GM12878 (cell line): ENCODE measurements around the gene SSH2. TPM values are rescaled to one million over a fixed set of nuclear protein-coding genes. Genes with fewer than 3 reads are reported as not detected.

Source experiments
- ATAC-seq: fragments of 200-7000 bp; cut with Tn5 transposase; 3 replicates; pipeline ENCODE4 v1.9.1; 2020; ENCODE audit warnings: mild to moderate bottlenecking, moderate library complexity
- BruUV-seq: library from RNA; stranded (reverse); fragments of 400-500 nt; replicated peaks from 2 replicates; lab custom pipeline; 2021; lab: Mats Ljungman, UMichigan
- CTCF ChIA-PET: fragments of 300-600 bp; sonication (Branson Sonifier 250); formaldehyde crosslinking; extraction: SDS; loops from one replicate; lab custom pipeline; 2021; ENCODE audit warnings: inconsistent platforms; lab: Yijun Ruan, JAX
- POLR2A ChIA-PET: fragments of 350-600 bp; formaldehyde crosslinking; extraction: SDS; loops from one replicate; lab custom pipeline; 2021; ENCODE audit warnings: inconsistent platforms; lab: Charles Lee
- RAD21 ChIA-PET: fragments of 300-600 bp; sonication (Branson Sonifier 250); formaldehyde crosslinking; loops from one replicate; lab custom pipeline; 2023; ENCODE audit warnings: antibody characterized with exemption; ENCODE audit not compliant: unreplicated experiment; lab: Charles Lee
- SMC1A ChIA-PET: fragments of 300-600 bp; sonication (Branson Sonifier 250); formaldehyde crosslinking; loops from one replicate; lab custom pipeline; 2023; ENCODE audit not compliant: unreplicated experiment, uncharacterized antibody; lab: Charles Lee
- DNase-seq: peaks from one replicate; pipeline ENCODE4 v3.0.0-alpha.2; 2011; ENCODE audit warnings: low read depth, low spot score
- FAIRE-seq: peaks from 3 replicates; lab custom pipeline; 2011; peaks lifted over from hg19 to GRCh38; lab: Jason Lieb, UNC
- H2AFZ ChIP-seq: 2 replicates; pipeline ENCODE4 v1.6.0; 2011; ENCODE audit warnings: low read depth, low read length, control low read depth; ENCODE audit not compliant: control insufficient read depth
- H3K27ac ChIP-seq: 2 replicates; pipeline ENCODE4 v1.5.1; 2011; ENCODE audit warnings: control low read depth; ENCODE audit not compliant: control insufficient read depth, insufficient read depth
- H3K27me3 ChIP-seq, 2 experiments: replicated peaks in 1 of 2; 2 replicates each; pipeline versions ENCODE4 v1.6.0 to v1.6.1; 2011; ENCODE audit warnings: low read length in 1 of 2; ENCODE audit not compliant: control insufficient read depth in 2 of 2, insufficient read depth in 2 of 2
- H3K36me3 ChIP-seq, 2 experiments: 2 replicates each; pipeline ENCODE4 v1.5.1; 2011; ENCODE audit warnings: low read length in 1 of 2; ENCODE audit not compliant: control insufficient read depth in 2 of 2, insufficient read depth in 2 of 2
- H3K4me1 ChIP-seq: 2 replicates; pipeline ENCODE4 v1.6.1; 2011; ENCODE audit warnings: mild to moderate bottlenecking, low read length, moderate library complexity, mixed read lengths; ENCODE audit not compliant: control insufficient read depth, insufficient read depth
- H3K4me2 ChIP-seq: 2 replicates; pipeline ENCODE4 v1.6.0; 2011; ENCODE audit warnings: control low read depth; ENCODE audit not compliant: control insufficient read depth, insufficient read depth
- H3K4me3 ChIP-seq: fragments of 200-600 bp; sonication (generic); 2 replicates; pipeline ENCODE4 v1.5.1; 2016
- H3K79me2 ChIP-seq: 2 replicates; pipeline ENCODE4 v1.6.0; 2011; ENCODE audit warnings: low read length; ENCODE audit not compliant: control insufficient read depth, insufficient read depth
- H3K9ac ChIP-seq: 2 replicates; pipeline ENCODE4 v1.8.0; 2011; ENCODE audit warnings: low read length, control low read depth, mixed read lengths; ENCODE audit not compliant: control insufficient read depth, insufficient read depth
- H3K9me3 ChIP-seq: replicated peaks from 3 replicates; pipeline ENCODE4 v1.5.1; 2011; ENCODE audit warnings: mild to moderate bottlenecking, low read length; ENCODE audit not compliant: control insufficient read depth, insufficient read depth
- H4K20me1 ChIP-seq: 2 replicates; pipeline ENCODE4 v1.6.0; 2011; ENCODE audit not compliant: control insufficient read depth, insufficient read depth
- BMI1 ChIP-seq: fragments of 450-650 bp; IDR thresholded peaks from 2 replicates; pipeline ENCODE4 v1.6.1; 2016; ENCODE audit warnings: mild to moderate bottlenecking, moderate library complexity, borderline replicate concordance
- CBX5 ChIP-seq: sonication (generic); IDR thresholded peaks from 2 replicates; pipeline ENCODE4 v1.6.1; 2016; ENCODE audit warnings: low read depth, moderate library complexity, mild to moderate bottlenecking, inconsistent platforms
- CREB1 ChIP-seq: IDR thresholded peaks from 2 replicates; pipeline ENCODE4 v1.6.1; 2012; ENCODE audit warnings: low read depth, mild to moderate bottlenecking, inconsistent platforms
- CREM ChIP-seq: IDR thresholded peaks from 2 replicates; pipeline ENCODE4 v1.6.1; 2014; ENCODE audit warnings: antibody characterized with exemption, low read depth
- GATAD2B ChIP-seq: fragments of 450-650 bp; conservative IDR thresholded peaks from 2 replicates; pipeline ENCODE4 v1.6.1; 2017; ENCODE audit warnings: low read depth, mild to moderate bottlenecking, moderate library complexity
- NFIC ChIP-seq: IDR thresholded peaks from 2 replicates; pipeline ENCODE4 v1.6.1; 2012; ENCODE audit warnings: low read depth, mild to moderate bottlenecking, inconsistent platforms, low read length, moderate library complexity
- POLR2AphosphoS5 ChIP-seq: IDR thresholded peaks from 2 replicates; pipeline ENCODE4 v1.6.1; 2011; ENCODE audit warnings: mild to moderate bottlenecking, low read length, inconsistent platforms
- RB1 ChIP-seq: fragments of 450-650 bp; formaldehyde crosslinking; IDR thresholded peaks from 2 replicates; pipeline ENCODE4 v1.6.1; 2017; ENCODE audit warnings: mild to moderate bottlenecking, borderline replicate concordance
- SMC3 ChIP-seq: IDR thresholded peaks from 2 replicates; pipeline ENCODE4 v1.6.1; 2011; ENCODE audit warnings: low read length, improper control_type of control experiment, borderline replicate concordance
- SPI1 ChIP-seq: IDR thresholded peaks from 2 replicates; pipeline ENCODE4 v1.6.1; 2011; ENCODE audit warnings: low read depth, mild to moderate bottlenecking, low read length, moderate library complexity, borderline replicate concordance; ENCODE audit not compliant: insufficient read depth
- ZNF622 ChIP-seq: fragments of 450-650 bp; IDR thresholded peaks from 2 replicates; pipeline ENCODE4 v1.6.1; 2017; ENCODE audit warnings: mild to moderate bottlenecking, inconsistent platforms
- WGBS: methylation state at CpG from one replicate; pipeline ENCODE4 v1.1.6; 2016; ENCODE audit warnings: low lambda C conversion rate; ENCODE audit not compliant: insufficient replicate concordance, insufficient coverage; ENCODE audit errors: missing lambda C conversion rate; 5-methylcytosine and 5-hydroxymethylcytosine counted together
- in situ Hi-C: fragments of 300-500 bp; cut with MboI; formaldehyde crosslinking; loops from 9 replicates; pipeline ENCODE4 v1.14.3; 2018; ENCODE audit warnings: mixed read lengths
- intact Hi-C: fragments of 100-400 bp; cut with micrococcal nuclease; formaldehyde crosslinking; loops from one replicate; pipeline ENCODE4 v1.14.2; 2022; ENCODE audit not compliant: unreplicated experiment
- polyA plus RNA-seq, 11 experiments: library from polyadenylated mRNA; depleted of rRNA in 4 of 11; unstranded in 6 of 11; stranded (reverse) in 5 of 11; fragments of >200 nt; fragmentation: Nextera tagmentation in 4 of 11; fragmentation: Illumina TruSeq in 1 of 11; extraction: Ambion mirVana in 4 of 11; extraction: Trizol in 1 of 11; gene quantifications; 1 replicate in 1 of 11; 2 replicates in 10 of 11; pipeline versions ENCODE4 v1.2.1 to v1.2.3, GENCODE V29; 2011 to 2016; ENCODE audit warnings: inconsistent platforms in 2 of 11, missing spikeins in 2 of 11, low read depth in 1 of 11
- total RNA-seq, 4 experiments: library from RNA; depleted of rRNA in 3 of 4; stranded (reverse); fragments of >200 nt in 3 of 4; fragmentation: Illumina TruSeq in 1 of 4; extraction: Trizol in 1 of 4; gene quantifications; 2 replicates each; pipeline versions ENCODE4 v1.2.1 to v1.2.3, GENCODE V29; 2013 to 2021
- TF ChIP-seq, protein P1 (sequence below): fragments of 450-650 bp; IDR thresholded peaks from 2 replicates; pipeline ENCODE4 v1.6.1; 2014; ENCODE audit warnings: mild to moderate bottlenecking
- TF ChIP-seq, protein P2 (sequence below): IDR thresholded peaks from 2 replicates; pipeline ENCODE4 v1.6.1; 2012; ENCODE audit warnings: low read depth, low read length, improper control_type of control experiment
- TF ChIP-seq, protein P3 (sequence below): fragments of 450-650 bp; IDR thresholded peaks from 2 replicates; pipeline ENCODE4 v1.6.1; 2017; ENCODE audit warnings: low read depth, mild to moderate bottlenecking, moderate library complexity

The SSH2 gene
- total and polyA plus RNA-seq, 10 of the 15 experiments (the other 5 are each of a cell fraction or from before 2014, with no cell fraction given), result 9.3 to 65.9 (median 34.0) TPM

DNA sequence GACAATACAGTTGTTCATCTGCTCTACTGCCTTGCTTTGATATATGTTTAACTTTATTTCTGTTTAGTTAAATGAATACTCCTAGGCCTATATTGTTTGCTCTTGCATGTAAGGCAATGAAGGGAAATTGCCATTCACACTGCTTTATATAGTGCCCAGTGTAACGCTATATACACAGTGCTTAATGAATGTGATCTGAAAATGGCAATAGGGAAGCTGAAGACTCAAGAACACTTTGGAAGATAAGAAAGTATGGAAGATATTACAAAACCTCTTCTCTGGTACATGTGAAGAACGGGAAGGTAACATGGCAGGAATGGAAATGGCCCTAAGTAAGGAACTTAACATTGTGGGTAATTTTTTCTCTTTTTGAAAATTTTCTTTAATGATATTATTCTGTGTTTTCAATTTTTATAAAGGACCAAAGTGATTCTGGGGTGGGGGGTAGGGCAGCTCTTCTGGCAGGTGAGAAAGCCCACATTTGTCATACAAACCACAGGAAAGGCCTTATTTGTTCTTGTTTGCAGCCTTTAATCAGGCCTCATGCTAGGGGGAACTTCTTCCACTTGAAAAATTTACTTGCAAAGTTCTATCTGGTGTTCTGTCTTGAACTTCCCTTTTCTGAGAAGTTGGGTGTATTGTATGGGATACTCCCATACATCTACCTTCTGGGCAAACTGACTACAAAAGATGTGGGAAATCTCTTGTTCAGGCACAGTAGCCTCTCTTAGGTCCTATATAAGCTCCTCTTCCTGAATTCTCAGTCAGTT, 206.6 kb downstream of the SSH2 start:
- DNase-seq, result peak; percentile 74
- ChIA-PET SMC1A (interaction anchor here (0.7 to 10.9 kb wide), 27 partner anchors 9 to 207 kb away, joined by 3 to 297 read pairs (median 5); partner anchors contain the start of gene SSH2), CTCF (interaction anchor here (0.8 to 5.0 kb wide), 18 partner anchors 10 to 370 kb away, joined by 3 to 50 read pairs (median 6); no protein-coding TSS in a partner anchor), POLR2A (interaction anchor here (0.5 to 4.5 kb wide), 19 partner anchors 10 to 207 kb away, joined by 3 to 87 read pairs (median 9); partner anchors contain the start of genes ABHD15 and SSH2), RAD21 (interaction anchor here (0.9 to 5.4 kb wide), 20 partner anchors 9 to 207 kb away, joined by 3 to 144 read pairs (median 10); partner anchors contain the start of gene SSH2)
- peak; percentile 73 for ATAC-seq
- H4K20me1 ChIP-seq, result no peaks in the 10 kb centered on the region
- no peak overlapping the region for H3K4me3 ChIP-seq
- H3K79me2 ChIP-seq, result peaks cover 65% of the 10 kb centered on the region
- FAIRE-seq, result peak; percentile 52
- peaks cover 59% of the 10 kb centered on the region for H3K4me1 ChIP-seq
- peak overlapping the region; percentile 94 for H3K27ac ChIP-seq
- peak overlapping the region; percentile 44 for H3K9ac ChIP-seq
- in situ Hi-C loops, result no loop called here
- no peaks in the 10 kb centered on the region; a peak in 1 of 4 replicates for H3K36me3 ChIP-seq
- H2AFZ ChIP-seq, result peak overlapping the region; percentile 32; the same call in 1 of the 2 replicates
- WGBS, result 49% methylated on average over 2 of the region's 2 CpGs
- intact Hi-C loops, result loop anchor here (2.0 kb wide), 1 partner anchor 37 kb away; no protein-coding TSS in a partner anchor
- peaks cover 2% of the 10 kb centered on the region; the same call in 2 of the 3 replicates for H3K9me3 ChIP-seq
- no TSS peak for BruUV-seq
- peak overlapping the region; percentile 89 for H3K4me2 ChIP-seq
- no peaks in the 10 kb centered on the region for H3K27me3 ChIP-seq
- TF ChIP-seq CBX5 (no peak), RB1 (no peak), CREM (peak; percentile 29; the same call in 1 of the 2 replicates), NFIC (peak; percentile 55), ZNF622 (no peak), BMI1 (0 out of 2 replicates have a peak, but pooled peaks have one; percentile 15), POLR2AphosphoS5 (no peak), SMC3 (peak; percentile 1; the same call in 1 of the 2 replicates), SPI1 (peak; percentile 34; the same call in 1 of the 2 replicates), CREB1 (peak; percentile 57; the same call in 1 of the 2 replicates), GATAD2B (0 out of 2 replicates have a peak, but pooled peaks have one; percentile 22)
- TF ChIP-seq, protein P1, sequence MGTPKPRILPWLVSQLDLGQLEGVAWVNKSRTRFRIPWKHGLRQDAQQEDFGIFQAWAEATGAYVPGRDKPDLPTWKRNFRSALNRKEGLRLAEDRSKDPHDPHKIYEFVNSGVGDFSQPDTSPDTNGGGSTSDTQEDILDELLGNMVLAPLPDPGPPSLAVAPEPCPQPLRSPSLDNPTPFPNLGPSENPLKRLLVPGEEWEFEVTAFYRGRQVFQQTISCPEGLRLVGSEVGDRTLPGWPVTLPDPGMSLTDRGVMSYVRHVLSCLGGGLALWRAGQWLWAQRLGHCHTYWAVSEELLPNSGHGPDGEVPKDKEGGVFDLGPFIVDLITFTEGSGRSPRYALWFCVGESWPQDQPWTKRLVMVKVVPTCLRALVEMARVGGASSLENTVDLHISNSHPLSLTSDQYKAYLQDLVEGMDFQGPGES, result no peak
- TF ChIP-seq, protein P2, sequence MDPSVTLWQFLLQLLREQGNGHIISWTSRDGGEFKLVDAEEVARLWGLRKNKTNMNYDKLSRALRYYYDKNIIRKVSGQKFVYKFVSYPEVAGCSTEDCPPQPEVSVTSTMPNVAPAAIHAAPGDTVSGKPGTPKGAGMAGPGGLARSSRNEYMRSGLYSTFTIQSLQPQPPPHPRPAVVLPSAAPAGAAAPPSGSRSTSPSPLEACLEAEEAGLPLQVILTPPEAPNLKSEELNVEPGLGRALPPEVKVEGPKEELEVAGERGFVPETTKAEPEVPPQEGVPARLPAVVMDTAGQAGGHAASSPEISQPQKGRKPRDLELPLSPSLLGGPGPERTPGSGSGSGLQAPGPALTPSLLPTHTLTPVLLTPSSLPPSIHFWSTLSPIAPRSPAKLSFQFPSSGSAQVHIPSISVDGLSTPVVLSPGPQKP, result peak; percentile 88
- TF ChIP-seq, protein P3, sequence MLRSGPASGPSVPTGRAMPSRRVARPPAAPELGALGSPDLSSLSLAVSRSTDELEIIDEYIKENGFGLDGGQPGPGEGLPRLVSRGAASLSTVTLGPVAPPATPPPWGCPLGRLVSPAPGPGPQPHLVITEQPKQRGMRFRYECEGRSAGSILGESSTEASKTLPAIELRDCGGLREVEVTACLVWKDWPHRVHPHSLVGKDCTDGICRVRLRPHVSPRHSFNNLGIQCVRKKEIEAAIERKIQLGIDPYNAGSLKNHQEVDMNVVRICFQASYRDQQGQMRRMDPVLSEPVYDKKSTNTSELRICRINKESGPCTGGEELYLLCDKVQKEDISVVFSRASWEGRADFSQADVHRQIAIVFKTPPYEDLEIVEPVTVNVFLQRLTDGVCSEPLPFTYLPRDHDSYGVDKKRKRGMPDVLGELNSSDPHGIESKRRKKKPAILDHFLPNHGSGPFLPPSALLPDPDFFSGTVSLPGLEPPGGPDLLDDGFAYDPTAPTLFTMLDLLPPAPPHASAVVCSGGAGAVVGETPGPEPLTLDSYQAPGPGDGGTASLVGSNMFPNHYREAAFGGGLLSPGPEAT, result peak; percentile 78
